HG03442 (cell line): ENCODE data around the gene TBX2.
"Not testable (repeated sequence)": the region's sequence is repeated elsewhere in the genome, so short reads cannot be mapped to it uniquely, and the experiment has no call there.

ENCODE experiments used
- ATAC-seq: cut with Tn5 transposase; IDR thresholded peaks from one replicate; pipeline ENCODE4 v1.9.1; 2021; ENCODE audit warnings: mild to moderate bottlenecking, moderate library complexity; ENCODE audit not compliant: unreplicated experiment

Gene TBX2

GRCh38 chr17:61399131-61400065 lies at the start of gene TBX2:
TBX2 (plus strand) TSS chr17:61399843; CDS start chr17:61400177, 334 bp downstream.
- no peak for ATAC-seq

GRCh38 chr17:61351745-61352407 lies 47.8 kb upstream of the TBX2 start:
- ATAC-seq, result no peak

- no peak for ATAC-seq
Observed at GRCh38 chr17:61352408-61352770, 47.3 kb upstream of the TBX2 start.

GRCh38 chr17:61352781-61353491 lies 46.7 kb upstream of the TBX2 start:
- no peak for ATAC-seq

GRCh38 chr17:61353615-61354014 lies 46.0 kb upstream of the TBX2 start:
- no peak for ATAC-seq

GRCh38 chr17:61354895-61355874 lies 44.5 kb upstream of the TBX2 start:
- ATAC-seq, result no peak

- not testable (repeated sequence) for ATAC-seq
Observed at GRCh38 chr17:61357061-61357460, 42.6 kb upstream of the TBX2 start.

GRCh38 chr17:61359513-61359912 lies 40.1 kb upstream of the TBX2 start:
- ATAC-seq, result not testable (repeated sequence)

- ATAC-seq, result no peak
Observed at GRCh38 chr17:61360318-61360943, 39.2 kb upstream of the TBX2 start.

GRCh38 chr17:61361084-61361483 lies 38.6 kb upstream of the TBX2 start:
- no peak for ATAC-seq

- no peak for ATAC-seq
Observed at GRCh38 chr17:61362396-61362795, 37.2 kb upstream of the TBX2 start.

GRCh38 chr17:61362852-61363600 lies 36.6 kb upstream of the TBX2 start:
- ATAC-seq, result no peak

GRCh38 chr17:61363601-61364462 lies 35.8 kb upstream of the TBX2 start:
- ATAC-seq, result no peak

- ATAC-seq, result no peak
Observed at GRCh38 chr17:61364463-61364846, 35.2 kb upstream of the TBX2 start.

GRCh38 chr17:61366076-61366714 lies 33.4 kb upstream of the TBX2 start:
- no peak for ATAC-seq

GRCh38 chr17:61366715-61367413 lies 32.8 kb upstream of the TBX2 start:
- no peak for ATAC-seq
